PC-9 (cell line): ENCODE results near the gene DENND4A.

Experiments
- EZH2 ChIP-seq: fragments of 200-600 bp; sonication (generic); IDR thresholded peaks from 2 replicates; pipeline ENCODE4 v1.8.0; 2017; ENCODE audit warnings: antibody characterized with exemption, low read depth
- TF ChIP-seq, protein P1 (sequence below): fragments of 200-600 bp; sonication (generic); conservative IDR thresholded peaks from 2 replicates; pipeline ENCODE4 v1.6.1; 2017; ENCODE audit warnings: mixed run types, antibody characterized with exemption, mild to moderate bottlenecking, moderate library complexity

- TF ChIP-seq, protein P1, sequence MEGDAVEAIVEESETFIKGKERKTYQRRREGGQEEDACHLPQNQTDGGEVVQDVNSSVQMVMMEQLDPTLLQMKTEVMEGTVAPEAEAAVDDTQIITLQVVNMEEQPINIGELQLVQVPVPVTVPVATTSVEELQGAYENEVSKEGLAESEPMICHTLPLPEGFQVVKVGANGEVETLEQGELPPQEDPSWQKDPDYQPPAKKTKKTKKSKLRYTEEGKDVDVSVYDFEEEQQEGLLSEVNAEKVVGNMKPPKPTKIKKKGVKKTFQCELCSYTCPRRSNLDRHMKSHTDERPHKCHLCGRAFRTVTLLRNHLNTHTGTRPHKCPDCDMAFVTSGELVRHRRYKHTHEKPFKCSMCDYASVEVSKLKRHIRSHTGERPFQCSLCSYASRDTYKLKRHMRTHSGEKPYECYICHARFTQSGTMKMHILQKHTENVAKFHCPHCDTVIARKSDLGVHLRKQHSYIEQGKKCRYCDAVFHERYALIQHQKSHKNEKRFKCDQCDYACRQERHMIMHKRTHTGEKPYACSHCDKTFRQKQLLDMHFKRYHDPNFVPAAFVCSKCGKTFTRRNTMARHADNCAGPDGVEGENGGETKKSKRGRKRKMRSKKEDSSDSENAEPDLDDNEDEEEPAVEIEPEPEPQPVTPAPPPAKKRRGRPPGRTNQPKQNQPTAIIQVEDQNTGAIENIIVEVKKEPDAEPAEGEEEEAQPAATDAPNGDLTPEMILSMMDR, result no peak; the same call in 1 of the 2 replicates
- no peak for TF ChIP-seq EZH2
Measured at GRCh38 chr15:65832549-65833364, 40.7 kb upstream of the DENND4A start.
